MM.1S (cell line): ENCODE results near the gene DEFB126.

Experiments
- CTCF ChIP-seq: fragments of 300-600 bp; sonication (generic); IDR thresholded peaks from 2 replicates; pipeline ENCODE4 v1.5.1; 2016; ENCODE audit warnings: antibody characterized with exemption, low read length, mixed read lengths
- EZH2 ChIP-seq: fragments of 300-600 bp; sonication (generic); optimal IDR thresholded peaks from 2 replicates; pipeline ENCODE3; 2017; ENCODE audit warnings: low read depth, mild to moderate bottlenecking, antibody characterized with exemption, low read length, mixed read lengths

- TF ChIP-seq CTCF (no peak), EZH2 (no peak)
Observed at GRCh38 chr20:164618-165017, 22.2 kb downstream of the DEFB126 start.
